ENCODE measurements around the gene CFAP92. TPM values are rescaled to one million over a fixed set of nuclear protein-coding genes. Genes with fewer than 3 reads are reported as not detected.

CFAP92 gene
- total RNA-seq, 1 donor, result not detected

DNA sequence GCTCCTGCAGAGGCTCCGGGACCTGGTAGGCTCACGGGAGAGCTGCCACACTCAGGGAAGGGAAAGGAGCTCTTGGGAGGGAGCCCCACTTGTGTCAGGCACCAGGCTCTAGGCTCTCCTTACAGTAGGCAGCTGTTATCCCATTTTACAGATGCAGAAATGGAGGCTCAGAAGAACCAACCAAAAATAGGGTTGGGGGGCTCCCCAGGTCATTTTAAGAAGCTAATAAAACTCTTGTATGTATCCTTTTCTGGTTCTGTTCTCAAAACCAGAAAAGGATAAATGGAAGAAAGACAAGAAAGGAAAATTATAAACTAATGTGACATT, 43.2 kb upstream of the CFAP92 start:
- TF ChIP-seq, protein P1, sequence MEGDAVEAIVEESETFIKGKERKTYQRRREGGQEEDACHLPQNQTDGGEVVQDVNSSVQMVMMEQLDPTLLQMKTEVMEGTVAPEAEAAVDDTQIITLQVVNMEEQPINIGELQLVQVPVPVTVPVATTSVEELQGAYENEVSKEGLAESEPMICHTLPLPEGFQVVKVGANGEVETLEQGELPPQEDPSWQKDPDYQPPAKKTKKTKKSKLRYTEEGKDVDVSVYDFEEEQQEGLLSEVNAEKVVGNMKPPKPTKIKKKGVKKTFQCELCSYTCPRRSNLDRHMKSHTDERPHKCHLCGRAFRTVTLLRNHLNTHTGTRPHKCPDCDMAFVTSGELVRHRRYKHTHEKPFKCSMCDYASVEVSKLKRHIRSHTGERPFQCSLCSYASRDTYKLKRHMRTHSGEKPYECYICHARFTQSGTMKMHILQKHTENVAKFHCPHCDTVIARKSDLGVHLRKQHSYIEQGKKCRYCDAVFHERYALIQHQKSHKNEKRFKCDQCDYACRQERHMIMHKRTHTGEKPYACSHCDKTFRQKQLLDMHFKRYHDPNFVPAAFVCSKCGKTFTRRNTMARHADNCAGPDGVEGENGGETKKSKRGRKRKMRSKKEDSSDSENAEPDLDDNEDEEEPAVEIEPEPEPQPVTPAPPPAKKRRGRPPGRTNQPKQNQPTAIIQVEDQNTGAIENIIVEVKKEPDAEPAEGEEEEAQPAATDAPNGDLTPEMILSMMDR (IDR thresholded peaks at IDR 0.05; ENCODE audit: insufficient read depth, low read depth, low read length), result no peak
- no peak for DNase-seq (ENCODE audit: low read depth)
- no peak overlapping the region for H3K4me3 ChIP-seq (ENCODE audit: low read depth, low read length)

DNA sequence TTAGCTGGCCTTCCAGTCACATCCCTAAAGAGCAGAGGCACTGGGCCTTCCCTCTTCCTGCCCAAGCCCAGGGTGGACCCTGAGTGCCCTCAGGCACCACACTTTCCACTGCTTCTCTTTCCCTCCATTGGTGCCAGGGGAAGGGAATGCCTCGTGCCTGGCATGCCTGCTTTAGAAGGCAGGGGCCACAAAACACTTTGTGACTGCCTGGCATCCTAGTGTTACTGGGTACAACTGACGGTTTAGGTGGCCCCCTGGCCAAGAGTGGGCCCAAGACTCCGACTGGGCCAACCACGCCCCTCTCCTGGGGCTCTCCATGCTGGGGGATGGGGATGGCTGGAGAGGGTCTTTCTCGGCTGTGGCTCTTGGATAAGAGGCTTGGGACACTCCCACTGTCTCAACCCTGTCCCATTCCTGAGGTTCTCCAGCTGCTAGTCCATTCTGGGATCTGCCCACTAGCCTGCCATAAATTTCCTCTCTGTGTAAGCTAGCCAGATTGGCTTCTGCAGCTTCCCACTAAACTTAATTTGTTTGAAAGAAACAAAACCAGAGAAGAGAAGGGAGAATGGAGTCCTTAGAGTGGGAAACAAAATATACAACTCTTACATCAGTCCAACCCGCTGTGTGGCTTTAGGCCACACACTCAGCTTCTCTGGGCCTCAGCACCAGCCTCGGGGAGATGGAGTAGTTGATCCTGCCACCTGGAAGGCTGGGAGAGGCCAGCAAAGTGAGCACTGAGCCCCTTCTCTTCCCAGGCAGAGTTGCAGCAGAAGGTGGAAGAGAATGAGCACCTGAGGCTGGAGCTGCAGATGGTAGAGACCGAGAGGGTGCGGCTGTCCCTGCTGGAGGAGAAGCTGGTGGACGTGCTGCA, 42.6 kb upstream of the CFAP92 start:
- no peak for DNase-seq (ENCODE audit: low read depth)
- TF ChIP-seq, protein P1 (IDR thresholded peaks at IDR 0.05; ENCODE audit: insufficient read depth, low read depth, low read length), result no peak
- H3K4me3 ChIP-seq (ENCODE audit: low read depth, low read length), result no peak overlapping the region

DNA sequence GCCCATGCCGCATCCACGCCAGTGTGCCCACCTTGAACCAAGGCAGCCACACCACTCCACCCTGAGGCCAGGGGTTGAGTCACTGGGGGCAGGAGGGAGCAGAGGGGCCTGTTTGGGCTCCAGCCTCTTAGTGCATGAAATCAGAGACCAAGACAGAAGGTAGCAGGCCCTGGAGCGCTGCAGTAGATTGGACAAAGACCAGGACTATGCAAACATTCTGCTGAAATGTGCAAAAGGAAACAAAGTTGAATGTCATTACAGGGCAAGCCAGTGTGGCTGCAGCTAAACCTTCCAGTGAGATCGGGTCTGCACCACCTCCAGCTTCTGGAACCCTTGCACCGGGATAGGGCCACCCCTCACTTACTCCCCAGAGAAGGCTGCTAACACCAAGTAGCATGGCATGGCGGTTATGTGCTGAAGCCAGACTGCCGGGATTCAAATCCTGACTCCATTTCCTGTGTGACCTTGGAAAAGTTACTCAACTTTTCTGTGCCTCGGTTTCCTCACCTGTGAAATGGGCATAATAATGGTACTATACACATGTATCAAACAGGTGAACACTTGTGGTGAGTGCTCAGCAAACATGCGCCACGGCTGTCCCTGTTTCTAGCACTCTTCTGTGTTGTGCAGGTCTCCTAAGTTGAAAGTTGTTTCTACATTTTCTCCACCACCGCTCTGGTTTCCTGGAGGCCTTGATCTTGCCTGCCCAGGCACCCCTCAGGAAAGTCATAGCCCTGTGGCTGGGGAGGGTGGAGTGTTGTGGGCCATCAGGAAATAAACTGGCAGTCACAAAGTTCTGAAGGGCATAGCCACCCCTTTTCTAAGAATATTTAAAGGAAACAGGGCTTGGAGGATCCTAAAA, 41.7 kb upstream of the CFAP92 start:
- no peak overlapping the region for H3K4me3 ChIP-seq (ENCODE audit: low read depth, low read length)
- TF ChIP-seq, protein P1 (IDR thresholded peaks at IDR 0.05; ENCODE audit: insufficient read depth, low read depth, low read length), result no peak
- no peak for DNase-seq (ENCODE audit: low read depth)

DNA sequence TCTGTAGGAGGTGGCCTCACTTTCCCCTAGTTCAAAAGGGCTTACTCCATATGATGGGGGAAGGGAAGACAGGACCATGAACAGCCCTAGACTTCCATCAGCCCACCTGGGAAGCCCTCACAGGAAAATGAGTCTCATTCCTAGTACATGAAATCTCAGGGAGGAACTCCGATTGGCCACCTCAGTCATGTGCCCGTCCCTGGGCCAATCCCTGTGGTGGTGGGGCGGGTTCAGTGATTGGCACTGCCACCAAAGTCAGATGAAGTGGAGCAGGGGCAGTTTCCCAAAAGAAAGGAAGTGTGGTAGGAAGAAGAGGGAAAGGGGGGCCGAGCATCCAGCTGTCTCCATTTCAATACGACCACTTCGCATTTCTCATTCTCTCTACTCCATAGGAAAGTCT, 40.8 kb upstream of the CFAP92 start:
- TF ChIP-seq, protein P1 (IDR thresholded peaks at IDR 0.05; ENCODE audit: insufficient read depth, low read depth, low read length), result no peak
- DNase-seq (ENCODE audit: low read depth), result no peak
- H3K4me3 ChIP-seq (ENCODE audit: low read depth, low read length), result no peak overlapping the region

DNA sequence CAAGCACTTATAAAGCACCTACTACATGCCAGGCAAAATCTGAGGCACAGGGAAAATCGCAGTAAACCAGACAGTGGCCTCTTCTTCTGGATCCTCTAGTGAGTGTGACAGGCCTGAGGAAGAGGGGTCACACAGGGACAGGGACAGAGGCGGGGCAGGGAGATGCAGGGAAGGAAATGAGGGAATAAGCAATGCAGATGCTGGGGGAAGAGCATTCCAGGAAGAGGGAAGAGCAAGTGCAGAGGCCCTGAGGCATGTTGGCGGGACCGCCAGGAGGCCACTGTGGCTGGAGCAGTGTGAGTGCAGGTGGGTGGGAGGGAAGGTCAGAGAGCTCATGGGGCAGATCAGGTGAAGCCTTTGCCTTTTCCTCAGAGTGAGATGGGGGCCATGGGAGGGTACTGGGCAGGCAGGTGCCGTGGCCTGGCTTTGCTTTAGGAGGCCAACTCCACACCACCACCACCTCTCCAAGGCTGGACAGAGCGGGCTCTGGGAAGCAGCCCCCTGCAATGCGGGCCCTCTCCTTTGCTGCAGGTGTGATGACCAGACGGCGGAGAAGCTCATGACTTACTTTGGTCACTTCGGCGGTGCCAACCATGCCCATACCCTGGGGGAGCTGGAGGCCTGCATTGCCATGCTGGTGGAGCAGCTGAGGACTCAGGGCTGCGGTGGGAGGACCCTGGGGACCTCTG, 39.9 kb upstream of the CFAP92 start:
- TF ChIP-seq, protein P1 (IDR thresholded peaks at IDR 0.05; ENCODE audit: insufficient read depth, low read depth, low read length), result no peak
- DNase-seq (ENCODE audit: low read depth), result no peak
- H3K4me3 ChIP-seq (ENCODE audit: low read depth, low read length), result no peak overlapping the region

DNA sequence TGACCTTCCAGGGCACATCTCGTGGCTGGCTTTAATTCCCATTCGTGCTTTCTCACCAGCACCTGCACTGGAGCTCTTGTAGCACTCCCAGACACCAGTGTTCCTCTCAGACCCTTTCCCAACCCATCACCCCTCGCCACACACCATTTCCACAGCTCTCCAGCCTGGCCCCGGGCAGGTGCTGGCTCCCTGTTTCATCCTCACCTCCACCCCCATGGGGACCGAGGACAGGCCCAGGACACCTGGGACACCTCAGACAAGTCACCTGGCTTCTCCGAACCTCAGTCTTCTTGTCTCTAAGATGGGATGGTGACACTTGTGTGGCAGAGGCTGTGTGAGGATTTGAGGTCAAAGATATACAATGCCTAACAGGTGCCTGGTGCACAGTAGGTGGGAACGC, 39.3 kb upstream of the CFAP92 start:
- TF ChIP-seq, protein P1 (IDR thresholded peaks at IDR 0.05; ENCODE audit: insufficient read depth, low read depth, low read length), result no peak
- no peak overlapping the region for H3K4me3 ChIP-seq (ENCODE audit: low read depth, low read length)
- DNase-seq (ENCODE audit: low read depth), result no peak
